ENCODE measurements around the gene SRPK3.

The SRPK3 gene

GRCh38 chrX:153770601-153771414 is 10.0 kb upstream of the SRPK3 start:
- DNase-seq (ENCODE audit: low read depth in 2 of 2): no peak

GRCh38 chrX:153771415-153772315 is 9.2 kb upstream of the SRPK3 start:
- DNase-seq (ENCODE audit: low read depth in 2 of 2): no peak

GRCh38 chrX:153772316-153773217 is 8.3 kb upstream of the SRPK3 start:
- no peak for DNase-seq (ENCODE audit: low read depth in 2 of 2)

- DNase-seq (ENCODE audit: low read depth in 2 of 2): no peak
Observed at GRCh38 chrX:153773218-153773611, 7.6 kb upstream of the SRPK3 start.

- DNase-seq (ENCODE audit: low read depth in 2 of 2): no peak
Observed at GRCh38 chrX:153773741-153774575, 6.9 kb upstream of the SRPK3 start.

GRCh38 chrX:153774576-153775292 is 6.1 kb upstream of the SRPK3 start:
- DNase-seq (ENCODE audit: low read depth in 2 of 2): no peak

- DNase-seq (ENCODE audit: low read depth in 2 of 2): no peak
Observed at GRCh38 chrX:153775293-153776119, 5.3 kb upstream of the SRPK3 start.

GRCh38 chrX:153776120-153776599 is 4.7 kb upstream of the SRPK3 start:
- no peak for DNase-seq (ENCODE audit: low read depth in 2 of 2)

GRCh38 chrX:153776611-153777045 is 4.2 kb upstream of the SRPK3 start:
- DNase-seq (ENCODE audit: low read depth in 2 of 2): no peak

GRCh38 chrX:153777261-153778090 is 3.4 kb upstream of the SRPK3 start:
- DNase-seq (ENCODE audit: low read depth in 2 of 2): no peak

GRCh38 chrX:153778181-153778580 is 2.7 kb upstream of the SRPK3 start:
- DNase-seq (ENCODE audit: low read depth in 2 of 2): no peak

- DNase-seq (ENCODE audit: low read depth in 2 of 2): no peak
Observed at GRCh38 chrX:153778684-153779101, 2.1 kb upstream of the SRPK3 start.

- DNase-seq (ENCODE audit: low read depth in 2 of 2): no peak
Observed at GRCh38 chrX:153779891-153780677, 757 bp upstream of the SRPK3 start.

GRCh38 chrX:153781428-153782047 is 697 bp downstream of the SRPK3 start:
- no peak for DNase-seq (ENCODE audit: low read depth in 2 of 2)

- DNase-seq (ENCODE audit: low read depth in 2 of 2): no peak
Observed at GRCh38 chrX:153782313-153782712, 1.5 kb downstream of the SRPK3 start.

- no peak for DNase-seq (ENCODE audit: low read depth in 2 of 2)
Observed at GRCh38 chrX:153782871-153783270, 2.0 kb downstream of the SRPK3 start.

Measured in stimulated activated CD4-positive, alpha-beta T cell treated with anti-CD3 and anti-CD28 coated beads, Interleukin-15, amount 100 ng/mL, for 48 hours (primary cell).